Measurements from ENCODE around the gene APOBEC3F.
"Not testable (repeated sequence)": the region's sequence is repeated elsewhere in the genome, so short reads cannot be mapped to it uniquely, and the experiment has no call there.

Gene APOBEC3F

DNA sequence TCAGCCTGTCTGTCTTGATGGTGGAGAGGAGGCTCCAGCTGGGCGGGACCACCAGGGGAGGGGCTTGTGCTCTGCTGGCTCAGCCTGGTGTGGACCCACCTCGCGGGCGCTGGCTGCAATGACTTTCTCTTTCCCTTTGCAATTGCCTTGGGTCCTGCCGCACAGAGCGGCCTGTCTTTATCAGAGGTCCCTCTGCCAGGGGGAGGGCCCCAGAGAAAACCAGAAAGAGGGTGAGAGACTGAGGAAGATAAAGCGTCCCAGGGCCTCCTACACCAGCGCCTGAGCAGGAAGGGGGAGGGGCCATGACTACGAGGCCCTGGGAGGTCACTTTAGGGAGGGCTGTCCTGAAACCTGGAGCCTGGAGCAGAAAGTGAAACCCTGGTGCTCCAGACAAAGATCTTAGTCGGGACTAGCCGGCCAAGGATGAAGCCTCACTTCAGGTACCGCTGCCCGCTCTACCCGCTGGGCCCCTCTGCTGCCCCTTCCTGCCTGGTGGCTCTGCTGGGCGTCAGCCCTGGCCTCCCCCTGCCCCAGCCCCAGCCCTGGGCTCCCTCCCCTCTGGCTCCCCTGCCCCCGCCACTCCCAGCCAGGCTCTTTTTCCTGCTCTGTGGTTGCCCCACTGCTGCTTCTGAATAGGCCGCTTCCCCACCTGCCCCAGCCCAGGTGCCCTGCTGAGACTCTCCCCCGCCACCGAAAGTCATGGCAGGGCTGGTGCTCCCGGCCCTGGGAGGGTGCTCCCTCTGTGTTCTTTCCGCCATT, at the start of gene APOBEC3F:
TSS of gene APOBEC3F (plus strand) at position 327 of the 759 bp plus-strand sequence. CDS start at position 424, 97 bp downstream.
- peak; percentile 8 for DNase-seq

DNA sequence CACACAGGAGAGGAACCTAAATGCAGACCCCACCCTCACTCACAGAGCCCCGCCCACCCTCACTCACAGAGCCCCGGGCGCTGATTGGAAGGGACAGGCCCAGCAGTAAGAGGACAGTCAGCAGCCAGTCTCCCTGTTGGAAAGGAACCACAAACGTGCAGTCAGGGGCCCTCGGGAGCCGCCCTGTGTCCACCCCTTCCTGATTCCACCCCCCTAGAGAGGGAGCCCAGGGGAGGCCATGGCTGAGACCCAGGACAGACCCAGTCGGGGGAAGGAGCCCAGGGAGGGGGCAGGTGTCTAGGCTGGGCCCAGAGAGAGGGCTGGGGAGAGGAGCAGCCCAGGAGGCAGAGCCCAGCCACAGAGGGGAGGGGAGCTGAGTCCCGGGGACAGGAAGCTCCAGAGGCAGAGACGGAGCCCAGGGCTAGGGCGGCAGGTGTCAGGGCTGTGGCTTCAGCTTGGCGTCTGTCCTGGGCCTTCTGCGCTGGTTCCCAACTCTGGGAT, 47.7 kb upstream of the APOBEC3F start:
- not testable (repeated sequence) for DNase-seq

DNA sequence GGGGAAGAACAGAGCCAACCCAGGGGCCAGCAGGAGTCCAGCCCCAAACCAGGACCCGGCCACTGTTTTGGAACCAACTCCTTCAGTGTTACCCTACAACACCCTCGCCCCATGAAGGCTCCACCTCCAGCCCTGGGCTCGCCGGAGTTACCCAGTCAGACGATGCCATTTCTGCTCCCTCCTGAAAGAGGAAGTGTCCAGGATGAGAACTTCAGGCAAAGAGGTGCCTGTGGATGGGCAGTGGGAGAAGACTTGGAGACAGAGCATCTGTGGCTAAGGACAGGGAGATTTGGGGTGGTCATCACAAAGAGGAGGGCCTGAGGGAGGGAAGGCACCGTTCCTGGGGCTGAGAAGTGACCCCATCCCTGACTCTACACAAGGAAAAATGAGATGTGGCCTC, 44.6 kb upstream of the APOBEC3F start:
- DNase-seq: no peak

DNA sequence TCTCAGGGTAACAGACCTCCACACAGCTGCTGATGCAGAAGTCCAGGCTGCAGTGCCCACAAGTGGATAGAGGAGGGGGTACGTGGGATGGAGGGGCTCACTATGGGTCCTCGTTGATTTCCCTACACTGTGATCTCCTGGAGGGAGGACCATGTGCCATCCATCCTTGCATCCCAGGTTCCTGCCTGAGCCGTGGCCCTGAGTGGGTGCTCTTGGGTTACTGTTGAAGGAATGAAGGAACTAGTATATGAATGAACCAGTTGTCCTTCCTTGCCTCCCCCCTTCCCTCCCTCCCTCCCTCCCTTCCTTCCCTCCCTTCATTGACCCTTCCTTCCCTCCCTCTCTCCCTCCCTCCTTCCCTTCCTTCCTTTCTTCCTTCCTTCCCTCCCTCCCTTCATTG, 43.1 kb upstream of the APOBEC3F start:
- DNase-seq: no peak

DNA sequence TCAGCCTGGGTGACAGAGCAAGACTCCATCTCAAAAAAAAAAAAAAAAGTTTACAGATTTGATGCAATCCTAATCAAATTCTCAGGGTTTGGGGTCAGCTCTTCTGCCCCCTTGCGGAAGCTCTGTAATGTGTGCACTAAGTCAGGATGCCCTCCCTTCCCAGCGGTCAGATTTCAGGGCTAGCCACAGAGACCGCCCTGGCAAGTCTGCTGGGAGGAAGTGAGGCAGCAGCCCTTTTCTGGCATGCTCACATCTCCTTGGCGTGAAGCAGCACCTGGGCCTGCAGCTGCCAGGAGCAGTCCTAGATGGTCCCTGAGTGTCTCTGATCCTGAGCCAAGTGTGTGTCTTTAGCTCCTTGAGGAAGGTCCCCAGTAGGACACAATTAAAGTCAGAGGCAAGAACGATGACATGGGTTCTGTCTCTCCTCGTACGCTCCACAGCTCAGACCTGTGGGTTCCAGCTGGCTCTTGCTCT, 37.5 kb upstream of the APOBEC3F start:
- DNase-seq: no peak

DNA sequence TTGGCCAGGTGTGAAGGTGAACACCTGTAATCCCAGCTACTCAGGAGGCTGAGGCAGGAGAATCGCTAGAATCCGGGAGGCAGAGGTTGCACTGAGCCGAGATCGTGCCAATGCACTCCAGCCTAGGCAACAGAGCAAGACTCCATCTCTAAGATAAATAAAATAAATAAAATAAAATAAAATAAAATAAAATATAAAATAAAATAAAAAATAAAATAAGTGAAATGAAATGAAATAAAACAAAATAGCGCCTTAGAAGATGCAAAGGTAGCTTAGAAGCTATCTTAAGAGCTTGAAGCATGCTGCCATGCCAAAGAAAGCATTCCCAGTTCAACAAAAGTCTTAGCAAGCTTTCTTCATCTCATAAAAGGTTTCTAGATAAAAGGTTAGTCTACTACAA, 33.5 kb upstream of the APOBEC3F start:
- no peak for DNase-seq

DNA sequence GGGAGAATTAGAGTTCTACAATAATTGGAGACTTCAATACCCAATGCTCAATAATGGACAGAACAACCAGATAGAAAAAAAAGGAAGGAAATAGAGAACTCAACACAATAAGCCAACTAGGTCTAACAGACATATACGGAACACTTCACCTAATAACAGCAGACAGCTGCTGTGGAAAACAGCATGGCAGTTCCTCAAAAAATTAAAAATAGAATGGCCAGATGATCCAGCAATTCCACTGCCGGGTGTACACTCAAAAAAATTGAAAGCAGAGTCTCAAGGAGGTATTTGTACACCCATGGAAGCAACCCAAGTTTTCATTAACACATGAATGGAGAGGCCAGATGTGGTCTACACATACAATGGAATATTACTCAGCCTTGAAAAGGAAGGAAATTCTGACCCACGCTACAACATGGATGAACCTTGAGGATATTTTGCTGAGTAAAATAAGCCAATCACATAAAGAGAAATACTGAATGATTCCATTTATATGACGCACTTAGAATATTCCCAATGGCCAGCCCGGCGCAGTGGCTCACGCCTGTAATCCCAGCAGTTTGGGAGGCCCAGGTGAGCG, 32.3 kb upstream of the APOBEC3F start:
- not testable (repeated sequence) for DNase-seq

DNA sequence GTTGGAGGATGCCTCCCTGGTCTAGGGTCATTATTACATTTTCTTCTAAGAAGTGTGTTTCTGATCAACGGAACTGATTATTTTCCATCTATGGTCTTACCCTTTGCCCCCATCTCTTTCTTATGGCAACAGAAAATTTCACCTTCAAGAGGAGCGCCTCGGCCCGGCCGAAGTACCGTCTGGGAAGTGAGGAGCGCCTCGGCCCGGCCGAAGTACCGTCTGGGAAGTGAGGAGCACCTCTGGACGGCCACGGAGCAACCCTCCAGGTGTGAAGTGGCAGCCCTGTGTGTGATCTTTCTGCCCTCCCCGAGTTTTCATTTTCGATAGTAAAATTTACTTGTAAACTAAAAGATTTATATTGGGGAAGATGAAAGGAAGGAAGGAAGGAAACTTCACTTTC, 29.7 kb upstream of the APOBEC3F start:
- no peak for DNase-seq

DNA sequence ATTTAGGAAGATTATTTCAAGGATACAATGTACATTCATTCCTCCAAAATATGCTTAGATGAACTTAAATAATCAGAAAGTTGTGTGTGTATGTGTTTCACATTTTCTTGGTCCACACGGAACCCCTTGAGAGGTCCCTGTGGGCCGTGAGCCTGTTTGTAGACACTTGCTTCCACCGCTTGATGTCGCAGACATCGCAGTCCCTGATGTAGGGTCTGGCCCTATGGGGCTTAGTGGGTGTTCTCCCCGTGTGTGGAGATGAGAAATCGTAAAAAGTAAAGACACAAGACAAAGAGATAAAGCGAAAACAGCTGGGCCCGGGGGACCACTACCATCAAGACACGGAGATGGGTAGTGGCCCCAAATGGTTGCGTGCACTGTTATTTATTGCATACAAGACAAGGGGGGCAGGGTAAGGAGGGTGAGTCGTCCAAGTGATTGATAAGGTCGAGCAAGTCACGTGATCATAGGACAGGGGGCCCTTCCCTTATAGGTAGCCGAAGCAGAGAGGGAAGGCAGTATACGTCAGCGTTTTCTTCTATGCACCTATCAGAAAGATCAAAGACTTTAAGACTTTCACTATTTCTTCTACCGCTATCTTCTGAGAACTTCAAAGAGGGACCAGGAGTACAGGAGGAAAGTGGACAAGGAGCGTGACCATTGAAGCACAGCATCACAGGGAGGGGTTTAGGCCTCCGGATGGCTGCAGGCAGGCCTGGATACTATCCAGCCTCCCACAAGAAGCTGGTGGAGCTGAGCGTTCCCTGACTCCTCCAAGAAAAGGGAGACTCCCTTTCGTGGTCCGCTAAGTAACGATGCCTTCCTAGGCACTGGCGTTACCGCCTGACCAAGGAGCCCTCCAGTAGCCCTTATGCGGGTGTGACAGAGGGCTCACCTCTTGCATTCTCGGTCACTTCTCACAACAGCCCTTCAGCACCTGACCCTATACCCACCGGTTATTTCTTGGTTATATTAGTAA, 27.8 kb upstream of the APOBEC3F start:
- DNase-seq: no peak

DNA sequence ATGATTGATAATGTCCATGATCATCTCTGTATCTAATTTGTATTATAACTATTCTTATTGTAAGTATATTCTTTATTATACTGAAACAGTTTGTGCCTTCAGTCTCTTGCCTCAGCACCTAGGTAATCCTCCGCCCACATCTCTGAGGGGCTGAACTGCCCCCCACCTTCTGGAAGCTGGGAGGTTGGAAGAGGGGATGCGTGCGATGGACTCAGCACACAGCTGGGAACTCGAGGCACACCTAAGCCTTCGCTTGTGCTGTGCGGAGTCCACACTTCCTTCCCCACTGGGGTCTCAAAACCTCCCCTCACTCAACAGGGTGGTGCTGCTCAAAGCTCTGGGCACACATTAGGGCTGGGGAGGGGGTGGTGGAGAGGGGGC, 27.1 kb upstream of the APOBEC3F start:
- DNase-seq: not testable (repeated sequence)

DNA sequence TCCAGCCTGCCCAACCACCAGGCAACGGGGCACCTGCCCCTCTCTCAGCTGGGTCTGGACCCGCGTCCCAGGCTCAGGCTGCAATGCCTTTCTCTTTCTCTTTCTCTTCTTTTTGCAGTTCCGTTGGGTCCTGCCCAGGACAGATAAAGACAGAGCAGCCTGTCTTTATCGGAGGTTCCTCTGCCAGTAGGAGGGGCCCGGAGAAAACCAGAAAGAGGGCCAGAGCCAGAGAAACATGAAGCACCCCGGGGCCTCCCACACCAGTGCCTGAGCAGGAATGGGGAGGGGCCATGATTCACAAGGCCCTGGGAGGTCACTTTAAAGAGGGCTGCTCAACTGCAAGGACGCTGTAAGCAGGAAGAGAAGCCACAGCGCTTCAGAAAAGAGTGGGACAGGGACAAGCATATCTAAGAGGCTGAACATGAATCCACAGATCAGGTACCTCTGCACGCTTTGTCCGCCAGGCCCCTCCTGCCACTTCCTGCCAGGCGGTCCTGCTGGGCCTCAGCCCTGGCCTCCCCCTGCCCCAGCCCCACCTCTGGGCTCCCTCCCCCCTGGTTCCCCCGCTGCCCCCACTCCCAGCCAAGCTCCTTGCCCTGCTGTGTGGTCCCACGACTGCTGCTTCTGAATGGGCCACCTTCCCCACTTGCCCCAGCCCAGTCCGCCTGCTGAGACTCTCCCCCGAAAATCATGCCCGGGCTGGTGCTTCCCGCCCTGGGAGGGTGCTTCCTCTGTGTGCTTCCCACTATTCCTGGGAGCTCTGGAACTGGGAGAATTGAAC, 26.5 kb upstream of the APOBEC3F start, which contains the start of gene APOBEC3C:
TSS of gene APOBEC3C (plus strand) at position 316 of the 781 bp plus-strand sequence. CDS start at position 422, 106 bp downstream.
- DNase-seq: peak; percentile 45

DNA sequence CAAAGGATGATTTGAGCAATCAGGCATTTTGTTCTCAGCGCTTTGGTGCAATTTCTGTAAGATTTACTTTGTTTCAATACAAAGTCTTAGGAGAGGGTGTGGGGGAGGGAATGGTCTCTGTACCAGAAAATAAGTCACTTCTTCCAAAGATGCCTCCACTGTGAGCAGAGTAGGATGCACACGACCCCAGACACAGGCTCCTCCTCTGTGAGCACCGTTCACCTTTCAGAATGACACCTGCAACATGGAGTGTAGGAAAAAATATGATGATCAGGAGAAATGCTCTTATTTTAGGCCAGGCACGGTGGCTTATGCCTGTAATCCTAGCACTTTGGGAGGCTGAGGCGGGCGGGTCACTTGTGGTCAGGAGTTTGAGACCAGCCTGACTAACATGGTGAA, 25.9 kb upstream of the APOBEC3F start:
- DNase-seq: not testable (repeated sequence)

DNA sequence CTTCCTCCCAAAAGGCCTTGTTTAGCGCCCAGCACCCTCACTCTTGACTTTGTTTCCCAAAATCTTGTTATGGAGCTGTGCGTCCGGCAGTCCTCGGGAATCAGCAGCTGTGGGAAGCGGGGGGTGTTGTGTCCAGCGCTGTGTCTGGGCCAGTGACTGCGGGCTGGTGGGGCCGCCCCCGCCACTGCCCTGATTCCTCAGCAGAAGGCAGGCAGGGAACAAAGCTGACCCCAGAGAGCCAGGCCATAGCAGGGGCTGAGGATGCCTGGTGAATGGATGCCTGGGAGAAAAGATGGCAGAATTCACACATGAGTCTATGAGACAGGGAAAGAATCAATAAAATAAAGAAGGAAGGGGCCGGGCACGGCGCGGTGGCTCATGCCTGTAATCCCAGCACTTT, 24.1 kb upstream of the APOBEC3F start:
- no peak for DNase-seq

DNA sequence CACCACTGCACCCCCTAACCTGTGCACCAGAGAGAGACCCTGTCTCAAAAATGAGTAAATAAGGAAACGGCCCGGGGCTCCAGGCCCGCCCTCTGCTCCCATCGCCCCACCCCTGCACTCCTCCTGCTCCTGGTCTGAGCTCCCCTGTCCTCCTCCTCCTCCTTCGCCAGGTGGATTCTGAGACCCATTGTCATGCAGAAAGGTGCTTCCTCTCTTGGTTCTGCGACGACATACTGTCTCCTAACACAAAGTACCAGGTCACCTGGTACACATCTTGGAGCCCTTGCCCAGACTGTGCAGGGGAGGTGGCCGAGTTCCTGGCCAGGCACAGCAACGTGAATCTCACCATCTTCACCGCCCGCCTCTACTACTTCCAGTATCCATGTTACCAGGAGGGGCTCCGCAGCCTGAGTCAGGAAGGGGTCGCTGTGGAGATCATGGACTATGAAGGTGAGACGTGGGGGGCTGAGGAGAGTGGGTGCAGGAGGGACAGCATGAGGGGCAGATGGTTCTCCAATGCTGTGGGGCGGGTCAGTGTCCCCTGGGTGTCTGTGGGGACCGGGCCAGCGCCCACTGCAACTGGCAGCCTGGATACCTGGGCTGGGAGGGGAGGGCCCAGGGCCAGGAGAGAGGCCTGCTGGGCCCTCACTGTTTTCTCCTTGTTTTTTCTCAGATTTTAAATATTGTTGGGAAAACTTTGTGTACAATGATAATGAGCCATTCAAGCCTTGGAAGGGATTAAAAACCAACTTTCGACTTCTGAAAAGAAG, 22.9 kb upstream of the APOBEC3F start:
- DNase-seq: no peak

DNA sequence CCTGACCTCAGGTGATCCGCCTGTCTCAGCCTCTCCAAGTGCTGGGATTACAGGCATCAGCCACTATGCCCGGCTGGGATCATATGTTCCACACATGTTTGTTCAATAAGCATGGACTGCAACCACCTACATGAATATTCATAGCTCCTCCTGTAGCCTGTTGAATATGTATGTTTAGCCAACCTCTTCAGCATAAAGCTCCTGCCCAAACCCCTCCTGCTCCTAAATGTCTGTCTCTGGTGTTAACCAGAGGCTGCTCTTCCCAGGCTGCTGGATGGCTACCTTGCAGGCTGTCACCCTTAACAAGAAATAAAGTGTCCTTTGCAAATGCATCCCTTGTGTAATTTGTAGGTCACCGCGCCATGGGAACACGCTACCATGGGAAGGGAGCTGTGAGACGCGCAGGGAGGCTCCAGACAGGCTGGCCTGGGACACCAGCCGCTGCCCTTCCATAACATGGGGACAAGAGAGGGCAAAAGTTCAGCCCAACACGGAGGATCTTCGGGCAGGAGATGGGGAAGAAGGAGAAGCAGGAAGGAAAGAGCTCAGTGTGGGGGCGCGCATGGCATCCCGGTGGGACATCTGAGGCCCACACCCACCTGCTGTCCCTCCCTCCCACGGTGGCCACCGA, 20.5 kb upstream of the APOBEC3F start:
- DNase-seq: not testable (repeated sequence)

DNA sequence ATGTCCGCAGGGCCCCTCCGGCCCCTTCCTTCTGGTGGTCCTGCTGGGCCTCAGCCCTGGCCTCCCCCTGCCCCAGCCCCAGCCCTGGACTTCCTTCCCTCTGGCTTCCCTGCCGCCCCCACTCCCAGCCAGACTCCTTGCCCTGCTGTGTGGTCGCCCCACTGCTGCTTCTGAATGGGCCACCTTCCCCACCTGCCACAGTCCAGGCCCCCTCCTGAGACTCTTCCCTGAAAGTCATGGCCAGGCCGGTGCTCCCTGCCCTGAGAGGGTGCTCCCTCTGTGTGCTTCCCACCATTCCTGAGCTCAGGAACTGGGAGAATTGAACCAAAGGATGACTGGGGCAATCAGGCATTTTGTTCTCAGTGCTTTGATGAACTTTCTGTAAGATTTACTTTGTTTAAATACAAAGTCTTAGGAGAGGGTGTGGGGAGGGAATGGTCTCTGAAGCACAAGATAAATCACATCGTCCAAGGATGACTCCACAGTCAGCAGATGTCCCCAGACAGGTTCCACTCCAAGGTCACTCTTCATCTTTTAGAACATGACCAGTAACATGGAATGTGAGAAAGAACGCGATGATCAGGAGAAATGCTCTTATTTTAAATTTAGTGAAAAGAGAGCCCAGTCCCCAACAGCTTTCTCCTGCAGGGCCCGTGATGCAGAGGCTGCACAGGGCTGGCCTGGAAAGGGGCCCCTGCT, 19.0 kb upstream of the APOBEC3F start:
- no peak for DNase-seq

DNA sequence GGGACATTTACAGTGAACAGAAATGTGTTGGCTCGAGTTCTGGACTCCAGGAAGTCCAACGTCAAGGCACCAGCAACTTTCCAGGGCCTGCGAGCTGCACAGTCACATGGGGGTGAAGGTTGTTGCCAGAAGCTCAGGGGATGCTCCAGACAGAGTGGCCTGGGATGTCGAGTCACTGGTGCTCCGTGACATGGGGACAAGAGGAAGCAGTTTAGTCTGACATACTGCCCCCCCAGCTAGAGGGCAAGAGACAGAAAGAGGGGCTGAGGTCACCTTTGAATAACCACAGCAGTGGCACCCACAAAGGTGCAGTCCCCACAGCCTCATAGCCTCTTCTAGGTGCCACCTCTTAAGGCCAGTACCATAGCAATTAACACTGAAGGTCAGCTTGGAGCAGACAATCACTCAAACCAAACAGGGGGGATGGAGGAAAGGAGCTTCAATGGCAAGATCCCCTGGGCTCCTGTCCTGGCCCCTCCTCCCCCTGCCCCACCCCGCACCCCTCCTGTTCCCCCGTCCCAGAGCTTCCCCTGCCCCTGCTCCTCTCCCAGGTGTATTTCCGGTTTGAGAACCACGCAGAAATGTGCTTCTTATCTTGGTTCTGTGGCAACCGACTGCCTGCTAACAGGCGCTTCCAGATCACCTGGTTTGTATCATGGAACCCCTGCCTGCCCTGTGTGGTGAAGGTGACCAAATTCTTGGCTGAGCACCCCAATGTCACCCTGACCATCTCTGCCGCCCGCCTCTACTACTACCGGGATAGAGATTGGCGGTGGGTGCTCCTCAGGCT, 15.9 kb upstream of the APOBEC3F start:
- DNase-seq: no peak

DNA sequence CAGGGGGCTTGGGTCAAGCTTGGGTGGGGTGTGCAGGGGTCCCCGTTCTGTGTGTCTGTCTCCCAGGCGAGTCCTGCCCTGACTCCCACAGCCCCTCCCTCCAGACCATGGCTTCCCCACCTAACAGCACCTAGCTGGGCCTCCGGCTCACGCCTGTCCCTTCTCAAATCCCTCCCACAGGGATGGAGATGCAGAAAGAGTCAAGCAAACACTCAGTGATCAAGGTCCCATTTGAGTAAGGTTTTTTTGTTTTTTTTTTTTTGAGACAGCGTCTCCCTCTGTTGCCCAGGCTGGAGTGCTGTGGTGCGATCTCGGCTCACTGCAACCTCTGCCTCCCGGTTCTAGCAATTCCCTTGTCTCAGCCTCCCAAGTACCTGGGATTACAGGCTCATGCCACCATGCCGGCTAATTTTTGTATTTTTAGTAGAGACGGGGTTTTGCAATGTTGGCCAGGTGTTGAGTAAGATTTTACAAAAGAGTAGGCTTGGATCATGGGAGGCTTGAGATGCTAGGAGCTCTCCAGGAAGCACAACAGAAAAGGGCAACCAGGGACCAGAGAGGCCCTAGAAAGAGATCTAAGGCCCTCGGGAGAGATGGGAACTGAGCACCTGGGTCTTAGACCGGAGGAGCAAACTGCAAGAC, 14.0 kb upstream of the APOBEC3F start:
- DNase-seq: no peak

DNA sequence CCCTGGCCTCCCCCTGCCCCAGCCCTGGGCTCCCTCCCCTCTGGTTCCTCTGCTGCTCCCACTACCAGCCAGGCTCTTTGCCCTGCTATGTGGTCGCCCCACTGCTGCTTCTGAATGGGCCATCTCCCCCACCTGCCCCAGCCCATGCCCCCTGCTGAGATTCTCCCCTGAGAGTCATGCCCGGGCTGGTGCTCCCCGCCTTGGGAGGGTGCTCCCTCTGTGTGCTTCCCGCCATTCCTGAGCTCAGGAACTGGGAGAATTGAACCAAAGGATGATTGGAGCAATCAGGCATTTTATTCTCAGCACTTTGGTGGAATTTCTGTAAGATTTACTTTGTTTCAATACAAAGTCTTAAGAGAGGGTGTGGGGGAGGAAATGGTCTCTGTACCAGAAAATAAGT, 12.9 kb upstream of the APOBEC3F start:
- DNase-seq: no peak
